SK-N-SH (cell line): ENCODE data around the gene NOX3.

Source experiments
- CHD2 ChIP-seq: fragments of 150-350 bp; IDR thresholded peaks from 2 replicates; pipeline ENCODE4 v1.6.1; 2018; ENCODE audit warnings: low read length; ENCODE audit not compliant: partially characterized antibody
- CTCF ChIP-seq: fragments of 200-600 bp; sonication (generic); IDR thresholded peaks from 2 replicates; pipeline ENCODE4 v1.6.1; 2017; ENCODE audit warnings: antibody characterized with exemption, mild to moderate bottlenecking, moderate library complexity
- EZH2phosphoT487 ChIP-seq: fragments of 200-600 bp; sonication (generic); IDR thresholded peaks from 2 replicates; pipeline ENCODE4 v1.6.1; 2017; ENCODE audit warnings: low read depth, mixed run types, mild to moderate bottlenecking, antibody characterized with exemption, moderate library complexity, borderline replicate concordance
- GABPA ChIP-seq: IDR thresholded peaks from 2 replicates; pipeline ENCODE4 v1.4.0; 2012; ENCODE audit warnings: low read depth, mild to moderate bottlenecking
- MAX ChIP-seq: IDR thresholded peaks from 2 replicates; pipeline ENCODE4 v1.4.0; 2012; ENCODE audit warnings: low read depth
- NFIC ChIP-seq: IDR thresholded peaks from 2 replicates; pipeline ENCODE4 v1.4.0; 2012; ENCODE audit warnings: borderline replicate concordance
- REST ChIP-seq: IDR thresholded peaks from 2 replicates; pipeline ENCODE4 v1.6.1; 2012; ENCODE audit warnings: mild to moderate bottlenecking, low read depth, low read length, moderate library complexity
- YY1 ChIP-seq: IDR thresholded peaks from 2 replicates; pipeline ENCODE4 v1.4.0; 2012; ENCODE audit warnings: low read depth, mild to moderate bottlenecking

- TF ChIP-seq CTCF (no peak), GABPA (no peak), CHD2 (no peak), EZH2phosphoT487 (no peak), NFIC (no peak), REST (no peak), YY1 (no peak), MAX (no peak)
These were observed 56.4 kb downstream of the NOX3 start for GRCh38 chr6:155399062-155399744.
